Activated CD4-positive, alpha-beta T cell treated with anti-CD3 and anti-CD28 coated beads, Interleukin-2, amount 10 ng/mL, durations not matched to agents 24 days and 14 days (primary cell): ENCODE measurements around the gene ACACB. TPM values are rescaled to one million over a fixed set of nuclear protein-coding genes. Genes with fewer than 3 reads are reported as not detected.

ENCODE experiments used
- DNase-seq: peaks from one replicate; pipeline ENCODE4 v3.0.0; 2022
- H3K27ac Mint-ChIP-seq: one replicate; pipeline ENCODE4 v1.8.0; 2022; ENCODE audit warnings: mild to moderate bottlenecking, mixed read lengths
- H3K27me3 Mint-ChIP-seq: one replicate; pipeline ENCODE4 v1.8.0; 2022; ENCODE audit warnings: mixed read lengths
- H3K36me3 Mint-ChIP-seq: one replicate; pipeline ENCODE4 v1.8.0; 2022; ENCODE audit warnings: low read depth, mild to moderate bottlenecking, mixed read lengths
- H3K4me1 Mint-ChIP-seq: one replicate; pipeline ENCODE4 v1.8.0; 2021; ENCODE audit warnings: mixed read lengths
- H3K4me3 Mint-ChIP-seq: one replicate; pipeline ENCODE4 v1.8.0; 2022; ENCODE audit warnings: mild to moderate bottlenecking, moderate library complexity, mixed read lengths
- H3K9me3 Mint-ChIP-seq: one replicate; pipeline ENCODE4 v1.8.0; 2021; ENCODE audit warnings: mixed read lengths
- intact Hi-C: fragments of 100-400 bp; cut with micrococcal nuclease; formaldehyde crosslinking; loops from one replicate; pipeline ENCODE4 v1.15.1; 2023
- total RNA-seq: library from RNA; stranded (reverse); gene quantifications from 2 replicates; pipeline ENCODE4 v1.2.3, GENCODE V29; 2022

The ACACB gene
- total RNA-seq, 1 donor from 2014 or later = 5.8 TPM

GRCh38 chr12:109288571-109288970 lies 172.2 kb downstream of the ACACB start:
- H3K27me3 Mint-ChIP-seq = peaks cover 4% of the 10 kb centered on the region
- H3K36me3 Mint-ChIP-seq = no peaks in the 10 kb centered on the region
- intact Hi-C loops = no loop called here
- no peaks in the 10 kb centered on the region for H3K4me1 Mint-ChIP-seq
- DNase-seq = no peak
- H3K27ac Mint-ChIP-seq = no peak overlapping the region
- no peak overlapping the region for H3K4me3 Mint-ChIP-seq
- no peaks in the 10 kb centered on the region for H3K9me3 Mint-ChIP-seq

GRCh38 chr12:109289004-109289403 lies 172.6 kb downstream of the ACACB start:
- Mint-ChIP-seq H3K4me1 (no peaks in the 10 kb centered on the region), H3K36me3 (no peaks in the 10 kb centered on the region), H3K27ac (no peak overlapping the region), H3K27me3 (peaks cover 4% of the 10 kb centered on the region), H3K9me3 (no peaks in the 10 kb centered on the region), H3K4me3 (no peak overlapping the region)
- DNase-seq = no peak
- intact Hi-C loops = no loop called here

DNA sequence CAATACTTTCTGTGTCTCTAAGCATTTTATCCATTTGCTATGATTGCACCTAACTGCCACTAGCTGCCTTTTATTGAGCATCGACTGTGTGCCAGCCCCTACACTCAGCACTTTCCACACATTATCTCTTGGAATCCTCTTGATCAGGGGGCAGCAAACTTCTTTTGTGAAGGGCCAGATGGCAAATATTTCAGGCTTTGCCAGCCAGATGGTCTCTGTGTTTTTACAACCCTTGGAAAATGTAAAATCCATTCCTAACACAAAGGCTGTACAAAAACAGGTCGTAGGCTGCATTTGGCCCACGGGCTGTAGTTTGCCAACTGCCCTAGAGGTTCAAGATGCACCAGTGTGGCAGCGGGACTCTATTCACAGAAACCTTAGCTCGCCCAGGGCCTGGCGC lies 173.2 kb downstream of the ACACB start:
- no peaks in the 10 kb centered on the region for H3K36me3 Mint-ChIP-seq
- no peak for DNase-seq
- no peak overlapping the region for H3K4me3 Mint-ChIP-seq
- no peaks in the 10 kb centered on the region for H3K4me1 Mint-ChIP-seq
- intact Hi-C loops = no loop called here
- peaks cover 4% of the 10 kb centered on the region for H3K27me3 Mint-ChIP-seq
- no peak overlapping the region for H3K27ac Mint-ChIP-seq
- H3K9me3 Mint-ChIP-seq = no peaks in the 10 kb centered on the region

DNA sequence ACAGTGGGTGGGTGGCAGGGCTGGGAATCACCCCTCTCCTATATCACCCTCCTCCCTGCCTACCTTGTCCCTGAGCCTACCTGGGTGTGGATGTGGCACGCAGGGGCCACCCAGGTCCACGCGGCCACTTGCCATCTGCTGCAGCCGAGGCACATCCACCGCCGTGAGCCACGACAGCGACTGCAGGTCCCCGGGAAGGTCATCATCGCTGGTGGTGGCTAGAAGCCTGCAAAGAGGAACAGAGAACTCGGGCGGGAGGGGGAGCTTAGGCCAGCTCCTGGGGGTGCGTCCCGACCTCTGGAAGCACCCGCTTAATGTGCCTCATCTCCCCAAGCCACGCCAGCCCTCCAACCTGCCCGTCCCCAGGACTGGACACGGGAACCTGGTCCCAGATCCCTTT lies 173.7 kb downstream of the ACACB start:
- H3K27ac Mint-ChIP-seq = no peak overlapping the region
- peaks cover 5% of the 10 kb centered on the region for H3K27me3 Mint-ChIP-seq
- intact Hi-C loops = no loop called here
- no peak for DNase-seq
- no peaks in the 10 kb centered on the region for H3K9me3 Mint-ChIP-seq
- H3K36me3 Mint-ChIP-seq = no peaks in the 10 kb centered on the region
- no peak overlapping the region for H3K4me3 Mint-ChIP-seq
- H3K4me1 Mint-ChIP-seq = no peaks in the 10 kb centered on the region

- Mint-ChIP-seq H3K27ac (no peak overlapping the region), H3K9me3 (no peaks in the 10 kb centered on the region), H3K27me3 (peaks cover 5% of the 10 kb centered on the region), H3K4me3 (no peak overlapping the region), H3K4me1 (no peaks in the 10 kb centered on the region), H3K36me3 (no peaks in the 10 kb centered on the region)
- intact Hi-C loops = no loop called here
- no peak for DNase-seq
These were observed 174.7 kb downstream of the ACACB start for GRCh38 chr12:109291117-109291516.

DNA sequence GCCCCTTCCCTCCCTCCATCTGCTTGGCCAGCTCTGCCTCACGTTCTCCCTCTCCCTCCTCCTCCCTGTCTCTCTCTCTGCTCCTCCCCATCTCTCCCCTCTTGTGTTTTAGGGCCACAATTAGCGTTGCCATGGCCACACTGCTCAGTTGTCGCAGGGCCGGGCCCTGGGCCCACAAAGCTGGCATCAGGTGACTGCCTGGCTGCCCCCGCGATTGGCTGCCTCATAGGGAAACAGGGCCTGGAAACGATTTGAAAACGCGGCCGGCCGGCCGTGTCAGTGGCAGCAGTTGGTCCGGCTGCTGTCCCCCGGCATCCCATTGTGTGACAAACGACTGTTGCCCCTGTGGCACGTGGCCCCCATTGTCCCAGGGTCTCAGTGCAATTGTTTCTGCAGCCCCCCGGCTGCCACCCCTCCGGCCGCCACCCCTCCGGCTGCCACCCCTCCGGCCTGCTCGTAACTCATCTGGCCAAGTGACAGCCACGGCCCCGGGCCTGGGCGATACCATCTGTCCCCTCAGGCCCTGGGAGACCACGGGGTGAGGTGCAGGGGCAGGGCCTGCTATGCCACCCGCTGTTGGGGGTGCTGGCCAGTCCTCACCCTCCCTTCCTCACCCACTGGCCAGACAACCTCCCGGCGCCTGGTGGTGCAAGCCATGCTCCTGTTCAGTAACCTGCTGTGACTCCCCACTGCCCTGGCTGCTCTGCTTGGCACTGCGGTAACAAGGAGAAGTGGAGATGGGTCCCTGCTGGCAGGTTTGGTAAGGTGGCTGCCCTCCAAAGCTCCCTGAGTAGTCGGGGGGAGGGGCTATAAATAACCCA lies 175.3 kb downstream of the ACACB start:
- H3K4me1 Mint-ChIP-seq = no peaks in the 10 kb centered on the region
- H3K9me3 Mint-ChIP-seq = no peaks in the 10 kb centered on the region
- H3K27ac Mint-ChIP-seq = no peak overlapping the region
- intact Hi-C loops = no loop called here
- H3K27me3 Mint-ChIP-seq = peaks cover 5% of the 10 kb centered on the region
- no peaks in the 10 kb centered on the region for H3K36me3 Mint-ChIP-seq
- no peak for DNase-seq
- H3K4me3 Mint-ChIP-seq = no peak overlapping the region

DNA sequence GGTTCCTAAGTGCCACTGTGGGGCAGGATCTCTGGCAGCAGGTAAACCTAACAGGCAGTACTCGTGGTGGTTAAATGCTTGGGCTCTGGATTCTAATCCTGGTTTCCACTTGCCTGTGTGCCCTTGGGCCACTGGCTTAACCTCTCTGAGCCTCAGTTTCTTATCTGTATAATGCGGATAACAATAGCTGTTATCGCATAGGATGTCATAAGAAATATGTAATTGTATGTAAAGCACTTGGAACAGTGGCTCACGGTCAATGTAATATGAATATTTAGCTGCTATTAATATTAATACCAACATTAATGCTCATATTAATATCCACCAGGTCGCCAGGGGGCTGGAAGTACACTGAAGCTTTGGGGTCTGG lies 175.9 kb downstream of the ACACB start:
- Mint-ChIP-seq H3K27me3 (peaks cover 5% of the 10 kb centered on the region), H3K9me3 (no peaks in the 10 kb centered on the region)

GRCh38 chr12:109293106-109293505 lies 176.7 kb downstream of the ACACB start:
- Mint-ChIP-seq H3K4me1 (no peaks in the 10 kb centered on the region), H3K9me3 (no peaks in the 10 kb centered on the region), H3K27me3 (peaks cover 5% of the 10 kb centered on the region), H3K27ac (no peak overlapping the region), H3K4me3 (no peak overlapping the region), H3K36me3 (no peaks in the 10 kb centered on the region)
- DNase-seq = no peak
- intact Hi-C loops = no loop called here

More for the DNA sequence above, 175.9 kb downstream of the ACACB start:
- intact Hi-C loops = no loop called here
- Mint-ChIP-seq H3K4me1 (no peaks in the 10 kb centered on the region), H3K36me3 (no peaks in the 10 kb centered on the region), H3K4me3 (no peak overlapping the region), H3K27ac (no peak overlapping the region)
- no peak for DNase-seq

GRCh38 chr12:109294286-109294796 lies 178.0 kb downstream of the ACACB start:
- Mint-ChIP-seq H3K9me3 (no peaks in the 10 kb centered on the region), H3K4me3 (no peak overlapping the region), H3K27me3 (peaks cover 5% of the 10 kb centered on the region), H3K4me1 (no peaks in the 10 kb centered on the region), H3K36me3 (no peaks in the 10 kb centered on the region), H3K27ac (no peak overlapping the region)
- DNase-seq = no peak
- intact Hi-C loops = no loop called here

DNA sequence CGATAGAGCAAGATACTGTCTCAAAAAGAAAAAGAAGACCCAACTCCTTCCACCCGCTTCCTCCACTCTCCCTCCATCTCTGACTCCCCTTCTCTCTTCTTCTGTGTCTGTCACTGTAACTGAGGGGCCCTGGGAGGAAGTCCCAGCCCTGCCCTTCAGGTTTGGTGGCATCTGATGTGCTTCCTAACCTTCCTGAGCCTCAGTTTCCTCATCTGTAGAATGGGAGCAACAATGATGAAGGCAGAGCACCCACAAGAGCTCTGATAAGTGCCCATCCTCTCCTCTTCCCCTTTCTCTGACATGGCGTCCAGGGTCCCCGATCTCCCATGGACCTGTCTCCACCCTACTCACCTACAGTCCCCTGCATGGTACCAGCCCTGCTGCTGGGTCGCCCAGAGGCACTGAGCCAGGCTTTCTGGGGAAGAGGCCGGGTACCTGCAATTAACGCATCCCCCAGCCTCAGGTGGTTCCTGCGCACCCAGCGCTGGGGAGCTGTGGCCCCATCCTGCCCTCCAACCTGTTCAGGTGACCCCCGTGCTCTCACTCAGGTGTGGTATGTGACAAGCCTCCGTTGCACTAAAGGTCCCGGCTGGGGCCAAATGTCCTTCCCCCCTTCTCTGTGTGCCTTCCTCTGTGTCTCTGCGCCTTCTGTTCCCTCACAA lies 179.5 kb downstream of the ACACB start:
- no peaks in the 10 kb centered on the region for H3K9me3 Mint-ChIP-seq
- intact Hi-C loops = no loop called here
- peaks cover 5% of the 10 kb centered on the region for H3K27me3 Mint-ChIP-seq
- H3K4me1 Mint-ChIP-seq = no peaks in the 10 kb centered on the region
- no peak overlapping the region for H3K27ac Mint-ChIP-seq
- no peak for DNase-seq
- no peak overlapping the region for H3K4me3 Mint-ChIP-seq
- H3K36me3 Mint-ChIP-seq = no peaks in the 10 kb centered on the region

GRCh38 chr12:109296431-109296830 lies 180.0 kb downstream of the ACACB start:
- no peak for DNase-seq
- Mint-ChIP-seq H3K27me3 (peaks cover 4% of the 10 kb centered on the region), H3K27ac (no peak overlapping the region), H3K9me3 (no peaks in the 10 kb centered on the region), H3K36me3 (no peaks in the 10 kb centered on the region), H3K4me1 (no peaks in the 10 kb centered on the region), H3K4me3 (no peak overlapping the region)
- intact Hi-C loops = no loop called here

DNA sequence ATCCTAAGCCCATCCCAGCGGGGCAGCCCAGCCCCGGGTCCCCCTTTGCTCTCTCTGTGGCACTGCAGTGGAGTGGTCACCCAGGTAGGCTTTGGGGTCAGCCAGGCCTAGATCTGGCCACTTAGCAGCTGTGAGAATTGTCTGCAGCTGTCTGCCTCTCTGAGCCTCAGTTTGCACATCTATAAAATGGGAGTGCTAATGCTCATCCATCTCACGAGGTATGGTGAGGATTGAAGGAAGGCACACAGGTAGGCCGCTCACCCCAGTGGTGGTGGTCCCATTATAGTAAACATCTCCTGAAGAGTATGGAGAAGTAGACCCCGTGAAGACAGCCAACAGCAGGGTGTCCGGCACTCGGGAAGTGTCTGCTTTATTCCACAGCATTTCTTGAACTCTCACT lies 183.5 kb downstream of the ACACB start:
- H3K9me3 Mint-ChIP-seq = no peaks in the 10 kb centered on the region
- intact Hi-C loops = no loop called here
- H3K27ac Mint-ChIP-seq = no peak overlapping the region
- H3K4me3 Mint-ChIP-seq = no peak overlapping the region
- H3K4me1 Mint-ChIP-seq = no peaks in the 10 kb centered on the region
- no peaks in the 10 kb centered on the region for H3K36me3 Mint-ChIP-seq
- H3K27me3 Mint-ChIP-seq = peaks cover 1% of the 10 kb centered on the region
- DNase-seq = no peak

- no peak overlapping the region for H3K27ac Mint-ChIP-seq
- H3K27me3 Mint-ChIP-seq = peaks cover 12% of the 10 kb centered on the region
- H3K36me3 Mint-ChIP-seq = no peaks in the 10 kb centered on the region
- no peaks in the 10 kb centered on the region for H3K9me3 Mint-ChIP-seq
- intact Hi-C loops = no loop called here
- H3K4me1 Mint-ChIP-seq = no peaks in the 10 kb centered on the region
- no peak overlapping the region for H3K4me3 Mint-ChIP-seq
- DNase-seq = no peak
These were observed 185.3 kb downstream of the ACACB start for GRCh38 chr12:109301643-109302168.

DNA sequence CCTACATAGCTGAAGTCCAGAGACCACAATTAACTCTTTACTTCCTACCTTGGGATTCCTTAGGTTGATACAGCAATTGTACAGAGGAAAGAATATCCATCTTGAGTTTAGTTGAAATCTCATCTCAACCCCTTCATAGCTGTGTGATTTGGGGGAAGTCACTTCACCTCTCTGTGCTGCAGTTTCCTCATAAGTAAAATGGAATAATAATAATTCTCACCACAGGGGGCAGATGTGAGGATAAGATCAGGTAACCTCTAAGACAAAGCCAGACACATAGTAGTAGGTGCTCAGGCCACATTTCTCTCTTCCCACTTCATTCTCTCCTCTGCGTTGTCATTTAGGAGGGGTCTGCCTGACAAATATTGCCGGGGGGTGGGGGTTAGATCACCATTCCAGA lies 186.0 kb downstream of the ACACB start:
- Mint-ChIP-seq H3K36me3 (no peaks in the 10 kb centered on the region), H3K9me3 (no peaks in the 10 kb centered on the region), H3K27me3 (peaks cover 18% of the 10 kb centered on the region), H3K4me1 (no peaks in the 10 kb centered on the region), H3K27ac (no peak overlapping the region), H3K4me3 (no peak overlapping the region)
- DNase-seq = no peak
- intact Hi-C loops = no loop called here
